Stimulated activated naive CD4-positive, alpha-beta T cell treated with Interleukin-2 at 50 U/mL for 16 hours (primary cell): ENCODE results near the gene TDRD9.

ENCODE experiments used
- DNase-seq: peaks from one replicate; lab custom pipeline; 2025; lab: John Stamatoyannopoulos, UW

Gene TDRD9

GRCh38 chr14:104069541-104069940, 141.3 kb downstream of the TDRD9 start:
- no peak for DNase-seq

GRCh38 chr14:104072586-104072985, 144.3 kb downstream of the TDRD9 start:
- DNase-seq = no peak

GRCh38 chr14:104073764-104074163, 145.5 kb downstream of the TDRD9 start:
- no peak for DNase-seq

- no peak for DNase-seq
Measured at GRCh38 chr14:104075530-104076151, 147.4 kb downstream of the TDRD9 start.

- DNase-seq = no peak
Measured at GRCh38 chr14:104076743-104077142, 148.5 kb downstream of the TDRD9 start.

GRCh38 chr14:104078031-104078455, 149.8 kb downstream of the TDRD9 start:
- peak; percentile 73 for DNase-seq

- DNase-seq = no peak
Measured at GRCh38 chr14:104080376-104081260, 152.4 kb downstream of the TDRD9 start.

- no peak for DNase-seq
Measured at GRCh38 chr14:104081261-104081835, 153.1 kb downstream of the TDRD9 start.

GRCh38 chr14:104081951-104082464, 153.8 kb downstream of the TDRD9 start:
- no peak for DNase-seq

- DNase-seq = no peak
Measured at GRCh38 chr14:104082807-104083206, 154.6 kb downstream of the TDRD9 start.

GRCh38 chr14:104084251-104085002, 156.2 kb downstream of the TDRD9 start:
- no peak for DNase-seq

- DNase-seq = no peak
Measured at GRCh38 chr14:104085032-104085888, 157.0 kb downstream of the TDRD9 start, which contains the start of gene ASPG. ASPG (plus strand) TSS chr14:104085700; CDS start chr14:104085771, 71 bp downstream.

- no peak for DNase-seq
Measured at GRCh38 chr14:104085889-104086201, 157.6 kb downstream of the TDRD9 start.

- DNase-seq = no peak
Measured at GRCh38 chr14:104086210-104086660, 158.0 kb downstream of the TDRD9 start.

- no peak for DNase-seq
Measured at GRCh38 chr14:104086661-104087461, 158.6 kb downstream of the TDRD9 start.

GRCh38 chr14:104087505-104087904, 159.2 kb downstream of the TDRD9 start:
- DNase-seq = no peak

GRCh38 chr14:104087981-104088850, 160.0 kb downstream of the TDRD9 start:
- no peak for DNase-seq

- no peak for DNase-seq
Measured at GRCh38 chr14:104090071-104090748, 162.0 kb downstream of the TDRD9 start.
